Dendritic cell treated with granulocyte-macrophage colony-stimulating factor and Interleukin-4, amounts not matched to agents 40 ng/mL and 50 ng/mL, for 4 days (primary cell): ENCODE results near the gene RNF217.
"Not testable (repeated sequence)": the region's sequence is repeated elsewhere in the genome, so short reads cannot be mapped to it uniquely, and the experiment has no call there.

Source experiments
- H3K27ac Mint-ChIP-seq: one replicate; pipeline ENCODE4 v1.8.0; 2022; ENCODE audit warnings: mild to moderate bottlenecking, mixed read lengths
- H3K27me3 Mint-ChIP-seq: one replicate; pipeline ENCODE4 v1.8.0; 2022; ENCODE audit warnings: mild to moderate bottlenecking, mixed read lengths
- H3K36me3 Mint-ChIP-seq: one replicate; pipeline ENCODE4 v1.8.0; 2022; ENCODE audit warnings: low read depth, mixed read lengths
- H3K4me1 Mint-ChIP-seq: one replicate; pipeline ENCODE4 v1.8.0; 2022; ENCODE audit warnings: low read depth, mixed read lengths
- H3K4me3 Mint-ChIP-seq: one replicate; pipeline ENCODE4 v1.8.0; 2022; ENCODE audit warnings: mild to moderate bottlenecking, moderate library complexity, mixed read lengths
- H3K9me3 Mint-ChIP-seq: one replicate; pipeline ENCODE4 v1.8.0; 2022; ENCODE audit warnings: mixed read lengths
- intact Hi-C: fragments of 100-400 bp; cut with micrococcal nuclease; formaldehyde crosslinking; loops from one replicate; pipeline ENCODE4 v1.15.0; 2022

The RNF217 gene

DNA sequence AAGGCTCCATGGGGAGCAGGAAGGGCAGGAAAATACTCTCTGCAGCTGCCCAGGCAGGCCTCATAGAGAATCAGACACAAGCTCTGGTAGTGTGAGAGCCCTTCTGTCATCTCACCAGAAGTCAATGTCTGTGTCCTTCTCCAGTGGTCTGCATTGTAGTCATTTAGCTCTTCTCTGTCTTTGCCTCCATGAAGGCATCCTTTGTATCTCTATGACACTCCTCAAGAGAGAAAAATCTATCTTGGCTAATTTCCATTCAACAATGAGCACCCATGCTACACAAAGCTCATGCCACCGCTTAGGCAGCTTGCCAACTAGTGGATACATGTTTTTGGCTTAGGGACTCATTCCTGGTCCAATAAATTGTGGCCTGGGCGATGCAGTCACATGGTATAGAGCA, 92.1 kb downstream of the RNF217 start:
- no peaks in the 10 kb centered on the region for H3K9me3 Mint-ChIP-seq
- no peak overlapping the region for H3K27ac Mint-ChIP-seq
- peaks cover 17% of the 10 kb centered on the region for H3K36me3 Mint-ChIP-seq
- H3K27me3 Mint-ChIP-seq: no peaks in the 10 kb centered on the region
- H3K4me1 Mint-ChIP-seq: no peaks in the 10 kb centered on the region
- H3K4me3 Mint-ChIP-seq: no peak overlapping the region
- intact Hi-C loops: no loop called here

DNA sequence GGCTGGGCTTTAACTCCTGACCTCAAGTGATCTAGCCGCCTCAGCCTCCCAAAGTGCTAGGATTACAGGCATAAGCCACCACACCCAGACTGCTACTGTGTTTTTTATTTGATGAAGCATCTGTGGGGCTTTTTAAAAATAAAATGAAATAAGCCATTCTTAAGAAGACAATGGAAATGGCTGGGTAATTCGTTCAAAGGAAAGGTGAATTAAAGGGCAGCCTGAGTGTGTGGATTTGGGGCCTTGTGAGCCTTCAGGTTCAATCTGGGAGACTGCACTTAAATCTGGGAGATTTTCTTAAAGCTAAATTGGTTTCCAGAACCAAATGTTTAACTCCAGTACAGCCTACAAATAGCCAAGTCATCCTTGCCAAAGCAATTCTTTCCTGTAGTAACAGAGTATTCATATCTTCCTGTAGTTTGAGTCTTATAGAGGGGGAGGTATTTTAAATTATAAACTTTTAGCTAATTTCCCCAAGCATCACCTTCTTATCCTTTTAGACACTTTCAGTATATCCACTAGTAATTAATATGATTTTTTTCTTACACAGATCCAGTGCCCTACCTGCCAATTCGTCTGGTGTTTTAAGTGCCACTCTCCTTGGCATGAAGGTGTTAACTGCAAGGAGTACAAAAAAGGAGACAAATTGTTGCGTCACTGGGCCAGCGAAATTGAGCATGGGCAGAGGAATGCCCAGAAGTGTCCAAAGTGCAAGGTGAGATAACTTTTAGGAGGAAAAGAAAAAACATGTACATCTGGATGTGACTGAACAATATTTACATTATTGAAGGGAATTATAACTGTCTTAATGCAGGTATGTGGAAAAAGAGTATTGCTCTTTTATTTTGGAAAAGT, 95.4 kb downstream of the RNF217 start:
- Mint-ChIP-seq H3K9me3 (no peaks in the 10 kb centered on the region), H3K4me3 (no peak overlapping the region), H3K27ac (no peak overlapping the region), H3K36me3 (peaks cover 17% of the 10 kb centered on the region), H3K27me3 (no peaks in the 10 kb centered on the region), H3K4me1 (no peaks in the 10 kb centered on the region)
- intact Hi-C loops: no loop called here

DNA sequence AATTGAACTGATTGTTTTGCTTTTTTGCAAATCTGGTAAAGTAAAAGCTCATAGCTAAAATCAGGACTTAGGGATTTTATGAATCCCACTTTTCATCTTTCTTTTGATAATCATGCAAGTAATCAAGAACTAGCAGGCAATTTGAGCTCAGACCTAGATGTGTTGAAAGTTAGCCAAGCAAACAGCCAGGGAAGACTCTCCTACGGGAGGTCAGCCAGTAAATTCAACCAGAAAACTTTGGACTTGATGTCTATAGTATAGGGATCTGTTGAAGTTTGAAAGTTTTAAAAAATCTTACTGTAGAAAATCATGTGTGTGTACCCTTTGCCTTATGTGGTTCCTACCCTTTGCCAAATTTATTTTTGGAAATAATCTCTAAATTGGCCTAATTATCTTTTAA, 96.3 kb downstream of the RNF217 start:
- H3K36me3 Mint-ChIP-seq: peaks cover 17% of the 10 kb centered on the region
- H3K27ac Mint-ChIP-seq: no peak overlapping the region
- no peak overlapping the region for H3K4me3 Mint-ChIP-seq
- no peaks in the 10 kb centered on the region for H3K4me1 Mint-ChIP-seq
- no peaks in the 10 kb centered on the region for H3K9me3 Mint-ChIP-seq
- no peaks in the 10 kb centered on the region for H3K27me3 Mint-ChIP-seq
- intact Hi-C loops: no loop called here

DNA sequence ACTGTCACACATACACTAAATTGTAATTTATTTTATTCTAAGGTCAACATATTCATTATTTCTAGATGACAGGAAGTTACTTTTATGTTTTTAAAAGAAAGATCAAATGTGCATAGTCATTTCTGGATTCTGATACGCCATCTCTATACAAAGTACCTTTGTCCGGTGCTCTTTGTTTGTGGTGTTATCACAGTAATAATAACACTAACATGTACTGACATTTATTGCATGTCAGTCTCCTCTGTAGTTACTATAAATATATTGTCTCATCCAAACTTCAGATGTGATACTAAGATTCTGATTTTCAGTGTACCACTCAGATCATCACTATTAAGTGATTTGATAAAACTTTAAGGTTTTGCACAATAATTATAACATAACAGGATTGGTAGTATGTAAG, 101.1 kb downstream of the RNF217 start:
- Mint-ChIP-seq H3K9me3 (no peaks in the 10 kb centered on the region), H3K36me3 (peaks cover 8% of the 10 kb centered on the region), H3K27me3 (no peaks in the 10 kb centered on the region), H3K4me3 (no peak overlapping the region), H3K27ac (no peak overlapping the region), H3K4me1 (no peaks in the 10 kb centered on the region)
- intact Hi-C loops: no loop called here

DNA sequence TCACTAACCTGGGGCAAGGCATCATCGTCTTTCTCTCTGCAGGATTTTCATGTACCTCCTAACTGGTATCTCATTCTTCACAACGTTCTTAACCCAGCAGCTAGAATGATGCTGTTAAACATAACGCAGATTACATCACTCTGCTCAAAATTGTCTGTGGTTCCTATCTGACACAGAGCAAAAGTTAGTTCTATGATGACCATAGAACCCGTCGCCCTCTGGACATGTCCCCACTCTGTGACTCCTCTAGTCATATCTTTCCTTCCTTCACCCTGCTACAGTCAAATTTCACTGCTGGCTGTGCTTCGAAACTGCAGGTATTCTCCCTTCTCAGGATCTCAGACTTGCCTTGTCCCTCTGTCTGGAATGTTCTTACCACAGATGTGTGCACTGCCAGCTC, 103.9 kb downstream of the RNF217 start:
- Mint-ChIP-seq H3K4me1 (no peaks in the 10 kb centered on the region), H3K27ac (no peak overlapping the region), H3K4me3 (no peak overlapping the region), H3K36me3 (peaks cover 3% of the 10 kb centered on the region), H3K9me3 (no peaks in the 10 kb centered on the region), H3K27me3 (no peaks in the 10 kb centered on the region)
- intact Hi-C loops: no loop called here

DNA sequence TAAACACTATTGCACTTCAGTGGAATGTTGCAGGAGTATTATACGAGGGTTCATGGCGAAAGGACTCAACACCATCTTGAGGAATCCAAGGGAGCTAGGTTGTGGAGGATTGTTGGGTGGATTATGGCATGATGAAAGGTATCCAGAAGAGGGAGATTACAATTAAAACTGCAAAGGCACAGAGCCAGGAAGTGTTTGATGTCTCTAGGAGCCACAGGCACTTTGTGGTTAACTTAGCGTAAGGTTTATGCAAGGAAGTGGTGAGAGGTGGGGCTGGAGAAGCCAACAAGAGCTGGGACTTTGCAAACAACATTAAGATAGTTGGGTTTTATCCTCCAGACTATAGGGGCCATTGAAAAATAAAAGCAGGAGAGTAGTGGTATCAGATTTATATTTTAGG, 104.7 kb downstream of the RNF217 start:
- Mint-ChIP-seq H3K4me3 (no peak overlapping the region), H3K27me3 (no peaks in the 10 kb centered on the region), H3K27ac (no peak overlapping the region), H3K9me3 (no peaks in the 10 kb centered on the region), H3K4me1 (no peaks in the 10 kb centered on the region), H3K36me3 (peaks cover 6% of the 10 kb centered on the region)
- intact Hi-C loops: no loop called here

DNA sequence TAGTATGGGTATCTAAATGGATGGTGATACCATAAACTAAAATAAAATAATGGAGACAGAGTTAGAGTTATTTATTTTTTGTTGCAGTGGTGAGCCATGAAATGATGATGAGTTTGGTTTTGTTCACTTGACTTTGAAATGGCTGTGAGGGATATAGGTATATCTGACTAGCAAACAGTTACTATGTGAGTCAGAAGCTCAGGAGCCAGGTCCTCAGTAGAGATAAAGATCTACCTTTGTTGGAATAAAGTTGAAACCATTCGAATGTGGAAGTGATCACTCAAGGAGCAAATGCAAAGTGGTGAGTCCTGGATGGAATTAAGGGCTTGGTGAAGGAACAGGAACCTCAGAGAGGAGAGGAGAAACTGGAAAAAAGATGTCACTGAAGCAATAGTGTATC, 105.3 kb downstream of the RNF217 start:
- intact Hi-C loops: no loop called here
- no peak overlapping the region for H3K4me3 Mint-ChIP-seq
- H3K27ac Mint-ChIP-seq: no peak overlapping the region
- no peaks in the 10 kb centered on the region for H3K9me3 Mint-ChIP-seq
- peaks cover 6% of the 10 kb centered on the region for H3K36me3 Mint-ChIP-seq
- no peaks in the 10 kb centered on the region for H3K27me3 Mint-ChIP-seq
- H3K4me1 Mint-ChIP-seq: no peaks in the 10 kb centered on the region

DNA sequence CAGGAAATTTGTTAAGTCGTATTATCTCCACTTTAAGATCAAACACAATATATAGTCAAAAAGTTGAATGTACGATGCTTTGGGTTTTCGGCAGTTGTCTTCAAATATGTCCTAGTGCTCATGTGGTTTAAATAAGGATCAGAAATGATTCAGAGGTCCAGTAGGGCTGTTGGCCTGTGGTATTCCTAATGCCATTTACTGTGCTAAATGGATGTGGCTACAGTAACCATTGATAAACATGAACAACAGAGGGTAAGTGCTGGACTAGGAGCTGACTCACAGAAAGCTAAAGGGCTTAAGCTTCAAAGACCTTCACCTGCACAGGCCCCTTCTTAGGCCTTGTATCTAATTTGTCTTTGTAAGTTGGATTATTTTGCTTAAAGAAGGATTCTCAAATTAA, 110.8 kb downstream of the RNF217 start:
- Mint-ChIP-seq H3K4me1 (no peaks in the 10 kb centered on the region), H3K9me3 (no peaks in the 10 kb centered on the region), H3K27ac (no peak overlapping the region), H3K4me3 (no peak overlapping the region), H3K36me3 (peaks cover 27% of the 10 kb centered on the region), H3K27me3 (no peaks in the 10 kb centered on the region)
- intact Hi-C loops: no loop called here

DNA sequence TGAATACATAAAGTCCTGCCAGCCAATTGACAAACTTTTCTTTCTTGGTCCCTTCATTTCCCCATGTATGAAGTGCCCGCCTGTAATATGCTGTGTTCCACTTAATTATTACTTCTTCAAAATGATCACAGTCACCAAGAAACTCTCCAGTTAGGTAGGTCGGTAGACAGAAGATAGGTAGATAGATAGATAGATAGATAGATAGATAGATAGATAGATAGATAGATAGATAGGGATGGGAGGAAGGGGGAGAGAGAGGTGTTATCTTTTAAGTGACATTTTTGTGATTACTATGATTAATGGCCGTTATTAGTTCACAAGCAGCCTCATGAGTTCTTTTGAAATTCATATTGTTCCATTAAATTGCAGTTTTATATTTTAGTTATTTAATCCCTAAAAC, 111.9 kb downstream of the RNF217 start:
- Mint-ChIP-seq H3K36me3 (peaks cover 33% of the 10 kb centered on the region), H3K9me3 (no peaks in the 10 kb centered on the region), H3K4me3 (no peak overlapping the region), H3K27ac (no peak overlapping the region), H3K4me1 (no peaks in the 10 kb centered on the region), H3K27me3 (no peaks in the 10 kb centered on the region)
- intact Hi-C loops: no loop called here

DNA sequence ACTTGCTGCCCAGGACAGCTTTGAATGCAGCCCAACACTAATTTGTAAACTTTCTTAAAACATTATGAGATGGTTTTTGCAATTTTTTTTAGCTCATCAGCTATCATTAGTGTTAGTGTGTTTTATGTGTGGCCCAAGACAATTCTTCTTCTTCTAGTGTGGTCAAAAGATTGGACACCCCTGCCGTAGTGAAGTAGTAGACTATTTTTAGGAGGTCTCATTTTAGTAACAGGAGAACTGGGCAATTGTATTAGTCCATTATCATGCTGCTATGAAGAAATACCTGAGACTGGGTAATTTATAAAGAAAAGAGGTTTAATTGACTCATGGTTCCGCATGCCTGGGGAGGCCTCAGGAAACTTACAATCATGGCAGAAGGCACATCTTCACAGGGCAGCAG, 112.8 kb downstream of the RNF217 start:
- H3K4me1 Mint-ChIP-seq, intact Hi-C loops, H3K27me3 Mint-ChIP-seq, H3K9me3 Mint-ChIP-seq, H3K4me3 Mint-ChIP-seq, H3K27ac Mint-ChIP-seq: not testable (repeated sequence)
- H3K36me3 Mint-ChIP-seq: peaks cover 34% of the 10 kb centered on the region

DNA sequence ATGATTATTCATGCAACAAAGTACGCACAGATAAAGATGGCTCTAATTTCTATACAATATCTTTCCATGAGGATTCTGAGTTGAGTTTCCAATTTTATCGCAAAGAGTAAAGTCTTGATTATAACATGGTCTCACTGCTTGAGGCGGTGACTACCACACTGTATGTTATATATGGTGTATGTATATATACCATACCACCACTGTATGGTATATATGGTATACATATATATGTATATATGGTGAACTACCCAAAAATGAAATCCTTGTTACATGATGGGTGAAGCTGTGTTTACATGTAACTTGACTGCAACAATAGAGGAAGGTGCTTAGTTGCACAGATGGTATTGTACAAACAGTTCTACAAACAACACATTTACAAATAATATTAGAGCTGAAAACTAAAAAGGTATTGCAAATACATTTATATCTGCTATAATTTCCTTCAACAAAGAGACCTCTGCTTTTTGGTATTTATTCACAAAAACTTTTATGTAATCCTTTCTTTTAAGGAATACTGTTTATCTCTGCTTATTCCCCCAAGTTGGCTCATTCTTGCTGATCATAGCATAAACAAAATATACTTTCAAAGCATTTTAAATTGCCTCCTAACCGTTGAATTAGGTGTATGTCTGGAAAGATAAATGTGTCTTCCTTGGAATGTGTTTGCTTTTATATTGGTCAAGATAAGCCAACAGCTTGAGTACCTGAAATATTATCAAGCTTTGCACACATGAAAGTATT, 113.7 kb downstream of the RNF217 start:
- no peaks in the 10 kb centered on the region for H3K9me3 Mint-ChIP-seq
- no peak overlapping the region for H3K4me3 Mint-ChIP-seq
- peaks cover 33% of the 10 kb centered on the region for H3K36me3 Mint-ChIP-seq
- intact Hi-C loops: no loop called here
- H3K27me3 Mint-ChIP-seq: no peaks in the 10 kb centered on the region
- no peak overlapping the region for H3K27ac Mint-ChIP-seq
- no peaks in the 10 kb centered on the region for H3K4me1 Mint-ChIP-seq

DNA sequence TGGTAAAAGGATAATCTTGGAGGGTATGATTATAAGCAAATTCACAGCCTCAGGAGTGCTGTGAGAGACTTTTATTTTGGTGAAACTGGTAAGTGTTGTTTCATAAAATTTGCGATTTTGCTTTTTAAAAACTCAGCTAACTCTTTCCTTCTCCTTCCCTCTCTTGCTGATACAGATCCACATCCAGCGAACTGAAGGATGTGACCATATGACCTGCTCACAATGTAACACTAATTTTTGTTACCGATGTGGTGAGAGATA, 114.2 kb downstream of the RNF217 start:
- Mint-ChIP-seq H3K9me3 (no peaks in the 10 kb centered on the region), H3K27ac (no peak overlapping the region), H3K27me3 (no peaks in the 10 kb centered on the region), H3K4me1 (no peaks in the 10 kb centered on the region), H3K36me3 (peaks cover 28% of the 10 kb centered on the region), H3K4me3 (no peak overlapping the region)
- intact Hi-C loops: no loop called here

DNA sequence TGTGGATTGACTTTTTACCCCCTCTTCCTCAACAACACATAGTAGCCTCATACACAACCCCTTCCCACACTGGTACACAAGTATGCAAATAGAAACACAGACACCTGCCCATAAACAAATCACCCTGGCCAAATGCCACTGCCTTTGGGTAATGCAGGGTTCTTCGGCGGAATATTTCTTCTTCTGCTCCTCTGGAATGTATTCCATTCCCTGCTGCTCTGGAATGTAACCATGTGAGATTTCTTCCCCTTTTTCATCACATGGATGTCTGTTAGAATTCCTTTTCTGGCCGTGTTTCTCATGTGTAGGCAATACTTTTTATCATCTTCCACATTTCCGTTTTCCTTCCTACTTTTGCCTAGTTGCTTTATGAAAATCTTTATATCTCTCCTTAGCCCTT, 115.2 kb downstream of the RNF217 start:
- H3K9me3 Mint-ChIP-seq: no peaks in the 10 kb centered on the region
- no peaks in the 10 kb centered on the region for H3K27me3 Mint-ChIP-seq
- H3K4me3 Mint-ChIP-seq: no peak overlapping the region
- peaks cover 29% of the 10 kb centered on the region for H3K36me3 Mint-ChIP-seq
- no peaks in the 10 kb centered on the region for H3K4me1 Mint-ChIP-seq
- intact Hi-C loops: no loop called here
- no peak overlapping the region for H3K27ac Mint-ChIP-seq

DNA sequence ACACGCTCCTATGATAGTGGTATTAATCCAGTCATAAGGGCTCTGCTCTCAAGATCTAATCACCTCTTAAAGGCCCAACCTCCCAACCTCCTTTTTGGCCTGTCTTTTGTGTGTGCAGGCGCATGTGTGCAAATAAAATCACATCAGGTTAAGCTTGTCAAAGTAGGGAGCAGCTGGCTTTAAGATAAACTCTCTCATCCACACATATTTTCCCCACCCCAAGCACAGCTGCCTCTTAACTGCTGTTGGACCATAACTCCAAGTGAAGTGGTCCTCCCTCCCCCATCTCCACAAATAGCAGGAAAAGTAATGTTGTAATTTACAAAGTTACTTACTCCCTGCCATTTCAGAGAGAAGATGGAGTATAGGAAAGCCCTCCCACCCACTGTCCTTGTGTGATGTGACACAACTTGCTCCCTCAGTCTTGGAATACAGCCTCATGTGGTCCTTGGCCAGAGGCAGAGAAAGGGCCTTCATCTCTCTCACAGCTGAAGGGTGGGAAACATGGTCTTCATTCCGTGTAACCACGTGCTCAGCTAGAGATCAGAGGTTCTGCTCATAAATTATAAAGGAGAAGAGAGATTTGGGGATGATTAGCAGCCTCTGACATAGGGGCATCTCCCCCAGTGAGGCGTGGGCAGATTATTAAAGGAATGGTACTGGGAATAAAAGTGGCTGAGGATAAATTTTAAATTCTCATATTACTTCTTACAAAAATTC, 116.5 kb downstream of the RNF217 start:
- H3K4me1 Mint-ChIP-seq: no peaks in the 10 kb centered on the region
- peaks cover 42% of the 10 kb centered on the region for H3K36me3 Mint-ChIP-seq
- intact Hi-C loops: no loop called here
- no peaks in the 10 kb centered on the region for H3K27me3 Mint-ChIP-seq
- H3K4me3 Mint-ChIP-seq: no peak overlapping the region
- no peak overlapping the region for H3K27ac Mint-ChIP-seq
- no peaks in the 10 kb centered on the region for H3K9me3 Mint-ChIP-seq
